ENCODE measurements around the gene CAPN2. TPM values are rescaled to one million over a fixed set of nuclear protein-coding genes. Genes with fewer than 3 reads are reported as not detected.

CAPN2 gene
- total RNA-seq, 1 experiment from 2014 or later, result 513 TPM

DNA sequence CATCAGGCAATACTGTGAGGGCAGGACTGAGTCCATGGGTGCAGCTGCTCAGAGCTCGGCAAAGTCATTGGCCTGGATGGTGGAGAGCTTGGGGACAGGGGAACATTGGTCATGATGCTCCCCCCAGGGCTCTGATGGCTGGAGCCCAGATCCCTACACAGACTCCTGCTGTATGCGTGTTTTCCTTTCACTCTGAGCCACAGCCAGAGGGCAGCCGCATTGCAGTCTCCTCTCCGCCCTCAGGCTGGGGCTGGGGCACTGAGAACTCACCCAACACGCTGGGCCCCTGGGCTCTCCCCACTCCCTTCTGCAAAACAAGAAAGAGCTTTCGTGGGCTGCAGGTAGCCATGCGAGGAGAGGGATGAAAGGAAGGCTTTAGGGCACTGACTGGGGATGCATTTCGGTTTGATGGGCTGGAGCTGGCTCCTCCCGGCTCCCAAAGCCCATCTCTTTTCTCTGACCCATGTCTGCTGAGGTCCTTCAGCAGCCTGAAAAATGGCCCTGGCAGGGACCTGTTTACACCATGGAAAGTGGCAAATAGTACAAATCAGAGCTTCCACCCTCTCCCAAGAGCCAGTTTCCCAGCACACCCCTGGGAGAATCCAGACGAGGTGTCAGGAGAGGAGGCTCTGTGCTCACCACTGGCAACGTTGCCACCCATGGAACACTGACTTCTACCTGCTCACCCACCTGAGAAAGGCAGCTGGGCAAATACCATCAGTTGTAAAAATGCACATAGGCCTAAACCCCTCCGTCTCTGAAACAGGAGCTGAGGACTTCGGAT is 43.8 kb downstream of the CAPN2 start:
- no peaks in the 10 kb centered on the region for H3K27me3 Mint-ChIP-seq (ENCODE audit: insufficient read depth, unreplicated experiment)
- H3K27ac Mint-ChIP-seq (ENCODE audit: low read depth, unreplicated experiment), result peak overlapping the region; percentile 32
- no peak overlapping the region for H3K4me3 Mint-ChIP-seq (ENCODE audit: unreplicated experiment)
- CTCF ChIA-PET, result interaction anchor here (0.6 to 1.4 kb wide), 6 partner anchors 10 to 1095 kb away, joined by 3 to 8 read pairs (median 4); no protein-coding TSS in a partner anchor
- no peaks in the 10 kb centered on the region for H3K9me3 Mint-ChIP-seq (ENCODE audit: unreplicated experiment)
- peaks cover 95% of the 10 kb centered on the region for H3K36me3 Mint-ChIP-seq (ENCODE audit: insufficient read depth, unreplicated experiment)
- no peak for DNase-seq (ENCODE audit: unreplicated experiment)
- no peaks in the 10 kb centered on the region for H3K4me1 Mint-ChIP-seq (ENCODE audit: insufficient read depth, unreplicated experiment)
- intact Hi-C loops (cut with micrococcal nuclease), result no loop called here
- POLR2A ChIA-PET, result interaction anchor here (0.8 to 1.6 kb wide), 3 partner anchors 10 to 17 kb away, joined by 3 to 7 read pairs (median 3); no protein-coding TSS in a partner anchor
- TF ChIP-seq, protein P1, sequence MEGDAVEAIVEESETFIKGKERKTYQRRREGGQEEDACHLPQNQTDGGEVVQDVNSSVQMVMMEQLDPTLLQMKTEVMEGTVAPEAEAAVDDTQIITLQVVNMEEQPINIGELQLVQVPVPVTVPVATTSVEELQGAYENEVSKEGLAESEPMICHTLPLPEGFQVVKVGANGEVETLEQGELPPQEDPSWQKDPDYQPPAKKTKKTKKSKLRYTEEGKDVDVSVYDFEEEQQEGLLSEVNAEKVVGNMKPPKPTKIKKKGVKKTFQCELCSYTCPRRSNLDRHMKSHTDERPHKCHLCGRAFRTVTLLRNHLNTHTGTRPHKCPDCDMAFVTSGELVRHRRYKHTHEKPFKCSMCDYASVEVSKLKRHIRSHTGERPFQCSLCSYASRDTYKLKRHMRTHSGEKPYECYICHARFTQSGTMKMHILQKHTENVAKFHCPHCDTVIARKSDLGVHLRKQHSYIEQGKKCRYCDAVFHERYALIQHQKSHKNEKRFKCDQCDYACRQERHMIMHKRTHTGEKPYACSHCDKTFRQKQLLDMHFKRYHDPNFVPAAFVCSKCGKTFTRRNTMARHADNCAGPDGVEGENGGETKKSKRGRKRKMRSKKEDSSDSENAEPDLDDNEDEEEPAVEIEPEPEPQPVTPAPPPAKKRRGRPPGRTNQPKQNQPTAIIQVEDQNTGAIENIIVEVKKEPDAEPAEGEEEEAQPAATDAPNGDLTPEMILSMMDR (IDR thresholded peaks at IDR 0.05; ENCODE audit: unreplicated experiment), result no peak
- BruUV-seq (replicated peaks), result no TSS peak

DNA sequence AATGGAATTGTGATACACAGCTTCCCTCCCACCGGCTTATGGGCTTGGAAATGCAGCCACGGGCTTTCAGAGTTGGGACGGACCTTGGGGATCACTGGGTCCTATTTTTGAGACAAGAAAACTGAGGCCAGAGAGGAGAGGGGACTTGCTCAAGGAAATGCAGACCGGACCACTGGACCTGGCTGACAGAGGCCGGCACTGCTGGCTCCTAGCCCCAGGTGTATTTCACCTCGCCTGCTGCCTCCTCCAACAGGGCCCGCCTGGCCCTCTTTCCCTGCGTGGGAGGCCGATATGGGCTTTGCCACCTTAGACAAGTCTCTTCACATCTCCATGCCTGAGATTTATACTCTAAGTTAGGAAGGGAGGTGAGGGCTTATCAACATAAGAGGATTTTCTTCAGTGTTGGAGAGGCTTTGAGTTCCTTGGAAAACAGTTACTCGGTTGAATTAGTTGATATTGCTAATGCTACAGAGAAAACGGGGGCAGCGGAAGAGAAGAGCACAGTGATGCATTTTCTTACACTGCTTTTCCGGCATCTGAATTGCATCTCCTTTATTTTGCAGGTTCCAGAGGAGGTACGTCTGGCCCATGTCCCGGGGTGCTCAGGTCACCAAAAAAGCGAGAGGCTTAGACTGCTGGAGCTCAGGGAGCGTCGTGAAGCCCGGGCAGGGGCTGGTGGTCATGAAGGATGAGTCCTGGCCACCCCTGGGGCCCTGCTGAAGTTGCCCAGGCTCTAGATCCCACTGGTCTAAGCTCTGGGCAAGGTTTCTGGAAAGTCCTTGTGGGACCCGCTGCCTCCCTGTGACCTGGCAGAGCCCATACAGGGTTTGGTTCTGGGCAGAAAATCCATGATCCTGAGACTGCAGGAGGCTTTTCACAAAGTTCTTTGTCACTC is 44.7 kb downstream of the CAPN2 start:
- Mint-ChIP-seq H3K27ac (ENCODE audit: low read depth, unreplicated experiment) (peak overlapping the region; percentile 32), H3K9me3 (ENCODE audit: unreplicated experiment) (no peaks in the 10 kb centered on the region), H3K27me3 (ENCODE audit: insufficient read depth, unreplicated experiment) (no peaks in the 10 kb centered on the region), H3K36me3 (ENCODE audit: insufficient read depth, unreplicated experiment) (peaks cover 95% of the 10 kb centered on the region), H3K4me3 (ENCODE audit: unreplicated experiment) (no peak overlapping the region), H3K4me1 (ENCODE audit: insufficient read depth, unreplicated experiment) (no peaks in the 10 kb centered on the region)
- DNase-seq (ENCODE audit: unreplicated experiment), result no peak
- TF ChIP-seq, protein P1 (IDR thresholded peaks at IDR 0.05; ENCODE audit: unreplicated experiment), result no peak
- CTCF ChIA-PET, result interaction anchor here (0.5 to 1.4 kb wide), 11 partner anchors 8 to 741 kb away, joined by 3 to 8 read pairs (median 3); no protein-coding TSS in a partner anchor
- POLR2A ChIA-PET, result interaction anchor here (0.8 to 4.1 kb wide), 4 partner anchors 11 to 18 kb away, joined by 3 to 26 read pairs (median 5); no protein-coding TSS in a partner anchor
- intact Hi-C loops (cut with micrococcal nuclease), result no loop called here
- no TSS peak for BruUV-seq (replicated peaks)

DNA sequence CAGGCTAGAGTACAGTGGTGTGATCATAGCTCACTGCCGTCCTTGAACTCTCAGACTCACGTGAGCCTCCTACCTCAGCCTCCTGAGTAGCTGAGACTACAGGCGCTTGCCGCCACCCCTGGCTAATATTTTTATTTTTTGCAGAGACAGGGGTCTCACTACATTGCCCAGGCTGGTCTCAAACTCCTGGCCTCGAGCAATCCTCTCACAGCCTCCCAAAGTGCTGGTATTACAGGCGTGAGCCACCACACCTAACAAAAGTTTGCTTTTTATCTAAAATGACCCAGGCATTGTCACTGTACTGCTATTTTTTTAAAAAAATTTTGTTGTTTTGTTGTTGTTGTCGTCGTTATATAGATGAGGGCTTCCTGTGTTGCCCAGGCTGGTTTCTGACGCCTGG is 46.4 kb downstream of the CAPN2 start:
- Mint-ChIP-seq H3K27me3 (ENCODE audit: insufficient read depth, unreplicated experiment) (no peaks in the 10 kb centered on the region), H3K27ac (ENCODE audit: low read depth, unreplicated experiment) (peak overlapping the region; percentile 13), H3K4me1 (ENCODE audit: insufficient read depth, unreplicated experiment) (no peaks in the 10 kb centered on the region), H3K9me3 (ENCODE audit: unreplicated experiment) (no peaks in the 10 kb centered on the region), H3K36me3 (ENCODE audit: insufficient read depth, unreplicated experiment) (peaks cover 95% of the 10 kb centered on the region), H3K4me3 (ENCODE audit: unreplicated experiment) (no peak overlapping the region)
- ChIA-PET CTCF (interaction anchor here (0.6 to 6.8 kb wide), 4 partner anchors 8 to 63 kb away, joined by 3 to 62 read pairs (median 4); partner anchors contain the start of gene CAPN2), POLR2A (interaction anchor here (0.5 to 4.1 kb wide), 3 partner anchors 12 to 746 kb away, joined by 3 to 26 read pairs (median 4); no protein-coding TSS in a partner anchor)
- no peak for DNase-seq (ENCODE audit: unreplicated experiment)
- intact Hi-C loops (cut with micrococcal nuclease), result no loop called here
- no TSS peak for BruUV-seq (replicated peaks)
- TF ChIP-seq, protein P1 (IDR thresholded peaks at IDR 0.05; ENCODE audit: unreplicated experiment), result no peak
